ENCODE data around the gene C1RL.

Gene C1RL

GRCh38 chr12:7152818-7153217 is 43.8 kb upstream of the C1RL start:
- TF ChIP-seq CTCF (IDR thresholded peaks at IDR 0.05; ENCODE audit: low read depth, low read length, missing control alignments) = no peak
- DNase-seq (ENCODE audit: extremely low read depth, low read depth) = no peak
- H3K4me3 ChIP-seq (replicated peaks; ENCODE audit: low read depth, low read length) = no peak overlapping the region

- H3K4me3 ChIP-seq (replicated peaks; ENCODE audit: low read depth, low read length) = no peak overlapping the region
- TF ChIP-seq CTCF (IDR thresholded peaks at IDR 0.05; ENCODE audit: low read depth, low read length, missing control alignments) = no peak
- no peak for DNase-seq (ENCODE audit: extremely low read depth, low read depth)
These were observed 42.5 kb upstream of the C1RL start for GRCh38 chr12:7151532-7151931.

- TF ChIP-seq CTCF (IDR thresholded peaks at IDR 0.05; ENCODE audit: low read depth, low read length, missing control alignments) = no peak
- H3K4me3 ChIP-seq (replicated peaks; ENCODE audit: low read depth, low read length) = no peak overlapping the region
- DNase-seq (ENCODE audit: extremely low read depth, low read depth) = no peak
These were observed 41.8 kb upstream of the C1RL start for GRCh38 chr12:7150841-7151240.

GRCh38 chr12:7150356-7150755 is 41.3 kb upstream of the C1RL start:
- DNase-seq (ENCODE audit: extremely low read depth, low read depth) = no peak
- no peak for TF ChIP-seq CTCF (IDR thresholded peaks at IDR 0.05; ENCODE audit: low read depth, low read length, missing control alignments)
- no peak overlapping the region for H3K4me3 ChIP-seq (replicated peaks; ENCODE audit: low read depth, low read length)

GRCh38 chr12:7146906-7147305 is 37.9 kb upstream of the C1RL start:
- TF ChIP-seq CTCF (IDR thresholded peaks at IDR 0.05; ENCODE audit: low read depth, low read length, missing control alignments) = no peak
- DNase-seq (ENCODE audit: extremely low read depth, low read depth) = no peak
- no peak overlapping the region for H3K4me3 ChIP-seq (replicated peaks; ENCODE audit: low read depth, low read length)

- DNase-seq (ENCODE audit: extremely low read depth, low read depth) = no peak
- no peak for TF ChIP-seq CTCF (IDR thresholded peaks at IDR 0.05; ENCODE audit: low read depth, low read length, missing control alignments)
- no peak overlapping the region for H3K4me3 ChIP-seq (replicated peaks; ENCODE audit: low read depth, low read length)
These were observed 37.2 kb upstream of the C1RL start for GRCh38 chr12:7146228-7146627.

GRCh38 chr12:7145671-7146070 is 36.7 kb upstream of the C1RL start:
- TF ChIP-seq CTCF (IDR thresholded peaks at IDR 0.05; ENCODE audit: low read depth, low read length, missing control alignments) = no peak
- H3K4me3 ChIP-seq (replicated peaks; ENCODE audit: low read depth, low read length) = no peak overlapping the region
- DNase-seq (ENCODE audit: extremely low read depth, low read depth) = no peak
